ENCODE results near the gene DOCK2. TPM values are rescaled to one million over a fixed set of nuclear protein-coding genes. Genes with fewer than 3 reads are reported as not detected.

Gene DOCK2
- total and polyA plus RNA-seq, 9 of the 15 experiments (the other 6 are each of a cell fraction or from before 2014, with no cell fraction given) = 4.5 to 42.6 (median 20.5) TPM

GRCh38 chr5:169762338-169763095, 125.4 kb downstream of the DOCK2 start:
- Histone ChIP-seq H4K20me1 (replicated peaks; ENCODE audit: control insufficient read depth, insufficient read depth, low read length) (no peaks in the 10 kb centered on the region; the same call in 1 of the 2 replicates), H3K27ac (ENCODE audit: extremely low read depth, low read depth, low read length) (no peak overlapping the region), H3K9me1 (ENCODE audit: control insufficient read depth, insufficient read depth, low read length) (no peaks in the 10 kb centered on the region), H3K9me3 (replicated peaks; ENCODE audit: control insufficient read depth, insufficient read depth, low read depth, low read length) (no peaks in the 10 kb centered on the region), H3K4me1 (replicated peaks in 1 of 2; ENCODE audit: control insufficient read depth in 2 of 2, insufficient read depth in 2 of 2, low read length in 2 of 2) (no peaks in the 10 kb centered on the region), H3K4me2 (ENCODE audit: insufficient read depth, low read length) (no peak overlapping the region), H3K9ac (ENCODE audit: insufficient read depth in 1 of 2, low read depth in 2 of 2, low read length in 2 of 2) (no peak overlapping the region), H2AFZ (ENCODE audit: low read depth, low read length) (no peak overlapping the region), H3K36me3 (ENCODE audit: control insufficient read depth, insufficient read depth, low read length) (no peaks in the 10 kb centered on the region), H3K4me3 (no peak overlapping the region), H3K27me3 (ENCODE audit: control insufficient read depth in 2 of 2, insufficient read depth in 2 of 2, low read length in 2 of 2) (no peaks in the 10 kb centered on the region), H3K79me2 (ENCODE audit: control insufficient read depth, insufficient read depth, low read length) (no peaks in the 10 kb centered on the region)
- in situ Hi-C loops (cut with MboI) = no loop called here
- FAIRE-seq (no peak), DNase-seq (ENCODE audit: extremely low read depth in 1 of 4, low spot score in 3 of 4) (no peak), ATAC-seq (no peak)
- intact Hi-C loops (cut with micrococcal nuclease) = no loop called here
- no TSS peak for BruUV-seq (replicated peaks)
- 50% methylated on average over 2 of the region's 2 CpGs for WGBS (ENCODE audit: insufficient coverage, low coverage, missing lambda C conversion rate)
- CTCF ChIA-PET (ENCODE audit: low intra/inter-chr PET ratio) = no interaction called here
- POLR2A ChIA-PET = no interaction called here
- TF ChIP-seq MEF2A (IDR thresholded peaks at IDR 0.05; ENCODE audit: control insufficient read depth, low read depth, low read length) (no peak), IFI16 (CRISPR knock-in tag; IDR thresholded peaks at IDR 0.05) (no peak), ATF3 (IDR thresholded peaks at IDR 0.05) (no peak), ATF3 (CRISPR knock-in tag; conservative IDR thresholded peaks at IDR 0.05) (no peak), RUNX1 (IDR thresholded peaks at IDR 0.05; ENCODE audit: low read depth) (no peak), POLR2AphosphoS5 (IDR thresholded peaks at IDR 0.05; ENCODE audit: control insufficient read depth, insufficient read depth, low read depth, low read length) (no peak), HDAC8 (tag; IDR thresholded peaks at IDR 0.05) (no peak), TFAM (CRISPR knock-in tag; conservative IDR thresholded peaks at IDR 0.05) (no peak), ZNF143 (CRISPR knock-in tag; IDR thresholded peaks at IDR 0.05) (no peak), TARDBP (IDR thresholded peaks at IDR 0.05) (no peak), TAL1 (IDR thresholded peaks at IDR 0.05) (no peak)
- TF ChIP-seq, protein P1, sequence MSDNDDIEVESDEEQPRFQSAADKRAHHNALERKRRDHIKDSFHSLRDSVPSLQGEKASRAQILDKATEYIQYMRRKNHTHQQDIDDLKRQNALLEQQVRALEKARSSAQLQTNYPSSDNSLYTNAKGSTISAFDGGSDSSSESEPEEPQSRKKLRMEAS (CRISPR knock-in tag; IDR thresholded peaks at IDR 0.05) = no peak
- TF ChIP-seq, protein P2, sequence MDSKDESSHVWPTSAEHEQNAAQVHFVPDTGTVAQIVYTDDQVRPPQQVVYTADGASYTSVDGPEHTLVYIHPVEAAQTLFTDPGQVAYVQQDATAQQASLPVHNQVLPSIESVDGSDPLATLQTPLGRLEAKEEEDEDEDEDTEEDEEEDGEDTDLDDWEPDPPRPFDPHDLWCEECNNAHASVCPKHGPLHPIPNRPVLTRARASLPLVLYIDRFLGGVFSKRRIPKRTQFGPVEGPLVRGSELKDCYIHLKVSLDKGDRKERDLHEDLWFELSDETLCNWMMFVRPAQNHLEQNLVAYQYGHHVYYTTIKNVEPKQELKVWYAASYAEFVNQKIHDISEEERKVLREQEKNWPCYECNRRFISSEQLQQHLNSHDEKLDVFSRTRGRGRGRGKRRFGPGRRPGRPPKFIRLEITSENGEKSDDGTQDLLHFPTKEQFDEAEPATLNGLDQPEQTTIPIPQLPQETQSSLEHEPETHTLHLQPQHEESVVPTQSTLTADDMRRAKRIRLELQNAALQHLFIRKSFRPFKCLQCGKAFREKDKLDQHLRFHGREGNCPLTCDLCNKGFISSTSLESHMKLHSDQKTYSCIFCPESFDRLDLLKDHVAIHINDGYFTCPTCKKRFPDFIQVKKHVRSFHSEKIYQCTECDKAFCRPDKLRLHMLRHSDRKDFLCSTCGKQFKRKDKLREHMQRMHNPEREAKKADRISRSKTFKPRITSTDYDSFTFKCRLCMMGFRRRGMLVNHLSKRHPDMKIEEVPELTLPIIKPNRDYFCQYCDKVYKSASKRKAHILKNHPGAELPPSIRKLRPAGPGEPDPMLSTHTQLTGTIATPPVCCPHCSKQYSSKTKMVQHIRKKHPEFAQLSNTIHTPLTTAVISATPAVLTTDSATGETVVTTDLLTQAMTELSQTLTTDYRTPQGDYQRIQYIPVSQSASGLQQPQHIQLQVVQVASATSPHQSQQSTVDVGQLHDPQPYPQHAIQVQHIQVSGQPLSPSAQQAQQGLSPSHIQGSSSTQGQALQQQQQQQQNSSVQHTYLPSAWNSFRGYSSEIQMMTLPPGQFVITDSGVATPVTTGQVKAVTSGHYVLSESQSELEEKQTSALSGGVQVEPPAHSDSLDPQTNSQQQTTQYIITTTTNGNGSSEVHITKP (IDR thresholded peaks at IDR 0.05; ENCODE audit: partially characterized antibody) = no peak

Data from K562 (cell line).